SK-N-SH treated with all-trans-retinoic acid at 6 μM for 48 hours (cell line): ENCODE data around the gene CYP2B6.

ENCODE experiments used
- ATAC-seq: fragments of 200-7000 bp; cut with Tn5 transposase; 3 replicates; pipeline ENCODE4 v1.9.1; 2020; ENCODE audit warnings: mild to moderate bottlenecking, moderate library complexity
- ARNTL ChIP-seq: fragments of 450-650 bp; formaldehyde crosslinking; IDR thresholded peaks from 2 replicates; pipeline ENCODE4 v1.5.0; 2020; ENCODE audit warnings: low read depth, mild to moderate bottlenecking, moderate library complexity, borderline replicate concordance
- BACH2 ChIP-seq: fragments of 250-450 bp; sonication (Bioruptor Pico); IDR thresholded peaks from 2 replicates; pipeline ENCODE4 v1.9.0; 2021; ENCODE audit warnings: mild to moderate bottlenecking, borderline replicate concordance
- CREB5 ChIP-seq: fragments of 250-450 bp; sonication (Bioruptor Pico); IDR thresholded peaks from 2 replicates; pipeline ENCODE4 v1.5.1; 2020; ENCODE audit warnings: low read depth, mild to moderate bottlenecking, moderate library complexity
- CSDC2 ChIP-seq: fragments of 250-450 bp; sonication (Bioruptor Pico); IDR thresholded peaks from 2 replicates; pipeline ENCODE4 v1.5.0; 2020; ENCODE audit warnings: mild to moderate bottlenecking, moderate library complexity
- ESRRG ChIP-seq: fragments of 250-450 bp; sonication (Bioruptor Pico); IDR thresholded peaks from 2 replicates; pipeline ENCODE4 v1.6.1; 2021; ENCODE audit warnings: mild to moderate bottlenecking
- GLIS3 ChIP-seq: fragments of 250-450 bp; sonication (Bioruptor Pico); IDR thresholded peaks from 2 replicates; pipeline ENCODE4 v1.5.0; 2020; ENCODE audit warnings: mild to moderate bottlenecking, moderate library complexity
- ISL1 ChIP-seq: fragments of 250-450 bp; sonication (Bioruptor Pico); IDR thresholded peaks from 2 replicates; pipeline ENCODE4 v2.1.2; 2022; ENCODE audit warnings: mild to moderate bottlenecking, moderate library complexity
- OSR1 ChIP-seq: fragments of 250-450 bp; sonication (Bioruptor Pico); IDR thresholded peaks from 2 replicates; pipeline ENCODE4 v1.8.0; 2022; ENCODE audit warnings: moderate library complexity, mild to moderate bottlenecking, inconsistent platforms
- PATZ1 ChIP-seq: fragments of 250-450 bp; sonication (Bioruptor Pico); IDR thresholded peaks from 2 replicates; pipeline ENCODE4 v1.8.0; 2020; ENCODE audit warnings: mild to moderate bottlenecking, moderate library complexity, borderline replicate concordance
- POU6F1 ChIP-seq: fragments of 250-450 bp; sonication (Bioruptor Pico); IDR thresholded peaks from 2 replicates; pipeline ENCODE4 v1.8.0; 2021; ENCODE audit warnings: low read depth, mild to moderate bottlenecking, moderate library complexity, borderline replicate concordance
- PPARA ChIP-seq: fragments of 250-450 bp; sonication (Bioruptor Pico); IDR thresholded peaks from 2 replicates; pipeline ENCODE4 v1.5.0; 2020; ENCODE audit warnings: mild to moderate bottlenecking, borderline replicate concordance
- RARB ChIP-seq: fragments of 250-450 bp; sonication (Bioruptor Pico); IDR thresholded peaks from 2 replicates; pipeline ENCODE4 v1.8.0; 2021; ENCODE audit warnings: mild to moderate bottlenecking, moderate library complexity
- SNAI2 ChIP-seq: fragments of 250-450 bp; sonication (Bioruptor Pico); IDR thresholded peaks from 2 replicates; pipeline ENCODE4 v1.5.0; 2020; ENCODE audit warnings: mild to moderate bottlenecking, moderate library complexity
- ZC3H10 ChIP-seq: fragments of 250-450 bp; sonication (Bioruptor Pico); IDR thresholded peaks from 2 replicates; pipeline ENCODE4 v1.5.1; 2021; ENCODE audit warnings: mild to moderate bottlenecking, moderate library complexity
- ZFP3 ChIP-seq: fragments of 250-450 bp; sonication (Bioruptor Pico); IDR thresholded peaks from 2 replicates; pipeline ENCODE4 v1.5.0; 2020; ENCODE audit warnings: mild to moderate bottlenecking, moderate library complexity
- ZNF565 ChIP-seq: fragments of 450-650 bp; formaldehyde crosslinking; conservative IDR thresholded peaks from 2 replicates; pipeline ENCODE4 v1.5.0; 2020; ENCODE audit warnings: low read depth, mild to moderate bottlenecking, moderate library complexity
- ZNF70 ChIP-seq: fragments of 450-650 bp; formaldehyde crosslinking; IDR thresholded peaks from 2 replicates; pipeline ENCODE4 v1.5.0; 2020; ENCODE audit warnings: mild to moderate bottlenecking, moderate library complexity
- ZNF8 ChIP-seq: fragments of 450-650 bp; formaldehyde crosslinking; IDR thresholded peaks from 2 replicates; pipeline ENCODE4 v1.5.0; 2020; ENCODE audit warnings: mild to moderate bottlenecking, moderate library complexity
- TF ChIP-seq, protein P1 (sequence below): fragments of 250-450 bp; sonication (Bioruptor Pico); IDR thresholded peaks from 2 replicates; pipeline ENCODE4 v1.5.0; 2020; ENCODE audit warnings: mild to moderate bottlenecking, moderate library complexity

Gene CYP2B6

GRCh38 chr19:41029524-41030432 lies 38.7 kb downstream of the CYP2B6 start:
- TF ChIP-seq, protein P1, sequence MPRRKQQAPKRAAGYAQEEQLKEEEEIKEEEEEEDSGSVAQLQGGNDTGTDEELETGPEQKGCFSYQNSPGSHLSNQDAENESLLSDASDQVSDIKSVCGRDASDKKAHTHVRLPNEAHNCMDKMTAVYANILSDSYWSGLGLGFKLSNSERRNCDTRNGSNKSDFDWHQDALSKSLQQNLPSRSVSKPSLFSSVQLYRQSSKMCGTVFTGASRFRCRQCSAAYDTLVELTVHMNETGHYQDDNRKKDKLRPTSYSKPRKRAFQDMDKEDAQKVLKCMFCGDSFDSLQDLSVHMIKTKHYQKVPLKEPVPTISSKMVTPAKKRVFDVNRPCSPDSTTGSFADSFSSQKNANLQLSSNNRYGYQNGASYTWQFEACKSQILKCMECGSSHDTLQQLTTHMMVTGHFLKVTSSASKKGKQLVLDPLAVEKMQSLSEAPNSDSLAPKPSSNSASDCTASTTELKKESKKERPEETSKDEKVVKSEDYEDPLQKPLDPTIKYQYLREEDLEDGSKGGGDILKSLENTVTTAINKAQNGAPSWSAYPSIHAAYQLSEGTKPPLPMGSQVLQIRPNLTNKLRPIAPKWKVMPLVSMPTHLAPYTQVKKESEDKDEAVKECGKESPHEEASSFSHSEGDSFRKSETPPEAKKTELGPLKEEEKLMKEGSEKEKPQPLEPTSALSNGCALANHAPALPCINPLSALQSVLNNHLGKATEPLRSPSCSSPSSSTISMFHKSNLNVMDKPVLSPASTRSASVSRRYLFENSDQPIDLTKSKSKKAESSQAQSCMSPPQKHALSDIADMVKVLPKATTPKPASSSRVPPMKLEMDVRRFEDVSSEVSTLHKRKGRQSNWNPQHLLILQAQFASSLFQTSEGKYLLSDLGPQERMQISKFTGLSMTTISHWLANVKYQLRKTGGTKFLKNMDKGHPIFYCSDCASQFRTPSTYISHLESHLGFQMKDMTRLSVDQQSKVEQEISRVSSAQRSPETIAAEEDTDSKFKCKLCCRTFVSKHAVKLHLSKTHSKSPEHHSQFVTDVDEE (CRISPR knock-in tag) = no peak
- TF ChIP-seq GLIS3 (CRISPR knock-in tag) = no peak
- TF ChIP-seq RARB = no peak
- TF ChIP-seq POU6F1 = no peak
- no peak for TF ChIP-seq ZNF565
- TF ChIP-seq ISL1 = no peak
- no peak for TF ChIP-seq PATZ1 (CRISPR knock-in tag)
- no peak for TF ChIP-seq SNAI2 (CRISPR knock-in tag)
- no peak for TF ChIP-seq ZNF8 (CRISPR knock-in tag)
- no peak for TF ChIP-seq ZNF70 (CRISPR knock-in tag)
- TF ChIP-seq ESRRG (CRISPR knock-in tag) = no peak
- no peak for TF ChIP-seq ZFP3 (CRISPR knock-in tag)
- no peak for TF ChIP-seq CSDC2 (CRISPR knock-in tag)
- no peak for TF ChIP-seq BACH2 (CRISPR knock-in tag)
- TF ChIP-seq PPARA = no peak
- TF ChIP-seq OSR1 (CRISPR knock-in tag) = no peak
- no peak for TF ChIP-seq CREB5 (CRISPR knock-in tag)
- no peak for ATAC-seq

GRCh38 chr19:41030651-41031050 lies 39.6 kb downstream of the CYP2B6 start:
- ATAC-seq = no peak
- no peak for TF ChIP-seq ZC3H10
- no peak for TF ChIP-seq ARNTL (CRISPR knock-in tag)
- no peak for TF ChIP-seq POU6F1
- TF ChIP-seq CREB5 (CRISPR knock-in tag) = no peak
- TF ChIP-seq PATZ1 (CRISPR knock-in tag) = no peak
- TF ChIP-seq OSR1 (CRISPR knock-in tag) = no peak
- TF ChIP-seq ZNF70 (CRISPR knock-in tag) = no peak
- no peak for TF ChIP-seq ZNF565
- no peak for TF ChIP-seq RARB
- no peak for TF ChIP-seq GLIS3 (CRISPR knock-in tag)
- TF ChIP-seq, all 23 proteins: peak for 0
